ENCODE measurements around the gene SQSTM1.

- TF ChIP-seq SREBF2 (CRISPR knock-in tag; IDR thresholded peaks at IDR 0.05): no peak
- TF ChIP-seq HNRNPUL1 (IDR thresholded peaks at IDR 0.05; ENCODE audit: low read length): no peak
- TF ChIP-seq ATF2 (CRISPR knock-in tag; IDR thresholded peaks at IDR 0.05): no peak
- TF ChIP-seq EGR1 (conservative IDR thresholded peaks at IDR 0.05): no peak
- TF ChIP-seq MEIS2 (IDR thresholded peaks at IDR 0.05; ENCODE audit: partially characterized antibody): no peak
- TF ChIP-seq KDM4B (IDR thresholded peaks at IDR 0.05; ENCODE audit: borderline replicate concordance in 2 of 2, low read depth in 1 of 2): no peak
Observed at GRCh38 chr5:179802950-179803562, 17.6 kb upstream of the SQSTM1 start.

All from K562 (cell line).